ENCODE data around the gene IRF2BPL. TPM values are rescaled to one million over a fixed set of nuclear protein-coding genes. Genes with fewer than 3 reads are reported as not detected.

IRF2BPL gene
- total and polyA plus RNA-seq, 2 experiments from 2014 or later, result 4.8 to 51.0 TPM

DNA sequence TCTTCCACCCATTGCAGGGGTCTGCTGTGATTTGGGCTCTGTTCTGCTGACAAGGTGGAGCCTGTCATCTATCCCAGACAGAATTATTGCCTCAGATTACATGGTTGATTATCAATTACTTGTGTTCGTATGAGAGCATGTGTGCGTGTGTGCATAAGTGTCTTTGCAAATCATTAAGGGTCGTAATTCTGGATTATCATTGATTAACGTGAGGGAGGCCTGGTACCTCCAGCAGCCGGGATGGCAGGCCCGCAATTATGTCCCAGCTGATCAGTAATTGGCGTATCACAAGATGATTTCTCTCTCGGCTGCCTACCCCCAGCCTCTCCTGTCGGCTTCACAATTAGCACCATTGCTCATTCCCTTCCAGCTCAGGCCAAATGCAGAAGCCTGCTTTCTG, 29.6 kb upstream of the IRF2BPL start:
- H3K27ac ChIP-seq, result no peak overlapping the region
- H3K4me3 ChIP-seq, result no peak overlapping the region
- H3K27me3 ChIP-seq (replicated peaks; ENCODE audit: insufficient read depth), result no peaks in the 10 kb centered on the region
- in situ Hi-C loops (cut with MboI), result no loop called here
- DNase-seq, result no peak
- no peaks in the 10 kb centered on the region for H3K79me2 ChIP-seq (ENCODE audit: insufficient read depth)
- TF ChIP-seq EZH2 (IDR thresholded peaks at IDR 0.05; ENCODE audit: insufficient read depth, poor library complexity, severe bottlenecking), result no peak
- TF ChIP-seq EZH2phosphoT487 (IDR thresholded peaks at IDR 0.05; ENCODE audit: insufficient read depth, low read depth), result no peak
- H3K4me2 ChIP-seq (ENCODE audit: unreplicated experiment), result no peak overlapping the region
- H2AFZ ChIP-seq, result no peak overlapping the region
- no peaks in the 10 kb centered on the region for H3F3A ChIP-seq (ENCODE audit: insufficient read depth)
- 97 to 98% methylated on average over 9 of the region's 9 CpGs for WGBS, 2 experiments (ENCODE audit: low coverage in 1 of 2, low lambda C conversion rate in 2 of 2, missing lambda C conversion rate in 2 of 2)
- H3K9me3 ChIP-seq (ENCODE audit: low read depth), result no peaks in the 10 kb centered on the region
- H3K4me1 ChIP-seq (ENCODE audit: insufficient read depth), result peaks cover 5% of the 10 kb centered on the region
- no peaks in the 10 kb centered on the region for H3K36me3 ChIP-seq (ENCODE audit: low read depth)
- H3K9me2 ChIP-seq (ENCODE audit: insufficient read depth), result no peaks in the 10 kb centered on the region
- H3K9ac ChIP-seq, result no peak overlapping the region
- H4K20me1 ChIP-seq (ENCODE audit: insufficient read depth), result no peaks in the 10 kb centered on the region

DNA sequence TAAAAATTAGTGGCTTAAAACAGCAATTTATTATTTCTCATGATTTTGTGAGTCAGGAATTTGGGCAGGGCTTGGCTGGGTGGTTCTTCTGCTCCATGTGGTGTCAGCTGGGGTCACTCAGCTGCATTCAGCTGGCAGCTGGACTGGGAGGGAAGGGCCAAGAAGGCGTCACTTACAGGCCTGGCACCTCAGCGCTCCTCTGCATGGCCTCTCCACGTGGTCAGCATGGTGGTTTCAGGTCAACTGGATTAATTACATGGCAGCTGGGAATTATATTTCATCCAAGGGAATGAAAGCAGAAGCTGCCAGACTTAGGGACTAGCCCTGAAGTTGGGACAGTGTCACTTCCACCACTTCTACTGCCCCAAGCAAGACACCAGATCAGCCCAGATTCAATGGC, 27.5 kb upstream of the IRF2BPL start:
- Histone ChIP-seq H3K4me2 (ENCODE audit: unreplicated experiment) (no peak overlapping the region), H3K9ac (no peak overlapping the region), H3K4me3 (no peak overlapping the region), H3K27ac (no peak overlapping the region), H2AFZ (no peak overlapping the region), H4K20me1 (ENCODE audit: insufficient read depth) (no peaks in the 10 kb centered on the region), H3K9me2 (ENCODE audit: insufficient read depth) (no peaks in the 10 kb centered on the region), H3K36me3 (ENCODE audit: low read depth) (no peaks in the 10 kb centered on the region), H3K27me3 (replicated peaks; ENCODE audit: insufficient read depth) (no peaks in the 10 kb centered on the region), H3K9me3 (ENCODE audit: low read depth) (no peaks in the 10 kb centered on the region), H3K79me2 (ENCODE audit: insufficient read depth) (no peaks in the 10 kb centered on the region), H3K4me1 (ENCODE audit: insufficient read depth) (peaks cover 25% of the 10 kb centered on the region), H3F3A (ENCODE audit: insufficient read depth) (peaks cover 7% of the 10 kb centered on the region; the same call in 1 of the 2 replicates)
- TF ChIP-seq EZH2 (IDR thresholded peaks at IDR 0.05; ENCODE audit: insufficient read depth, poor library complexity, severe bottlenecking) (no peak), EZH2phosphoT487 (IDR thresholded peaks at IDR 0.05; ENCODE audit: insufficient read depth, low read depth) (no peak)
- in situ Hi-C loops (cut with MboI), result no loop called here
- 25 to 37% methylated on average over 3 of the region's 3 CpGs for WGBS, 2 experiments (ENCODE audit: low coverage in 1 of 2, low lambda C conversion rate in 2 of 2, missing lambda C conversion rate in 2 of 2)
- DNase-seq, result no peak

DNA sequence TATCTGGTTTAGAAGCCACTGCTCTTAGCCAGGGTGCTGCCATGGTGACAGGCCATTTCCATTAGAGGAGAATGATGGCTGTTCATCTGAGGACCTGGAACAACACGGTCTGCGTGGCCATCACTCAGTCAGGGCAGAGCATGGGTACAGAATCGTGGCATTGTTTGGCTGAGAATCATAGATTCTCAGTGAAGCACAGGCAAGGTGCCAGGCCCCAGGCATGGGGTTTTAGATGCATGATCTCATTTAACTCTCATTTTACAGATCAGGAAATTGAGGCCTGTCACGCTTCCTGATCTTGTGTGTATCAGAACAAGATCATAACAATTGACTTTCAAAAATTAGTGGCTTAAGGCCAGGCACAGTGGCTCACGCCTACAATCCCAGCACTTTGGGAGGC, 26.8 kb upstream of the IRF2BPL start:
- Histone ChIP-seq H3K4me1 (ENCODE audit: insufficient read depth) (peaks cover 29% of the 10 kb centered on the region), H3K36me3 (ENCODE audit: low read depth) (no peaks in the 10 kb centered on the region), H3K79me2 (ENCODE audit: insufficient read depth) (no peaks in the 10 kb centered on the region), H3K27me3 (replicated peaks; ENCODE audit: insufficient read depth) (no peaks in the 10 kb centered on the region), H3K9me2 (ENCODE audit: insufficient read depth) (no peaks in the 10 kb centered on the region), H3K4me3 (no peak overlapping the region), H3K4me2 (ENCODE audit: unreplicated experiment) (no peak overlapping the region), H3K27ac (no peak overlapping the region), H2AFZ (no peak overlapping the region), H3K9ac (no peak overlapping the region), H3K9me3 (ENCODE audit: low read depth) (no peaks in the 10 kb centered on the region), H4K20me1 (ENCODE audit: insufficient read depth) (no peaks in the 10 kb centered on the region), H3F3A (ENCODE audit: insufficient read depth) (peaks cover 7% of the 10 kb centered on the region; the same call in 1 of the 2 replicates)
- DNase-seq, result no peak
- TF ChIP-seq EZH2 (IDR thresholded peaks at IDR 0.05; ENCODE audit: insufficient read depth, poor library complexity, severe bottlenecking) (no peak), EZH2phosphoT487 (IDR thresholded peaks at IDR 0.05; ENCODE audit: insufficient read depth, low read depth) (no peak)
- 90 to 96% methylated on average over 5 of the region's 5 CpGs for WGBS, 2 experiments (ENCODE audit: low coverage in 1 of 2, low lambda C conversion rate in 2 of 2, missing lambda C conversion rate in 2 of 2)
- in situ Hi-C loops (cut with MboI), result no loop called here

DNA sequence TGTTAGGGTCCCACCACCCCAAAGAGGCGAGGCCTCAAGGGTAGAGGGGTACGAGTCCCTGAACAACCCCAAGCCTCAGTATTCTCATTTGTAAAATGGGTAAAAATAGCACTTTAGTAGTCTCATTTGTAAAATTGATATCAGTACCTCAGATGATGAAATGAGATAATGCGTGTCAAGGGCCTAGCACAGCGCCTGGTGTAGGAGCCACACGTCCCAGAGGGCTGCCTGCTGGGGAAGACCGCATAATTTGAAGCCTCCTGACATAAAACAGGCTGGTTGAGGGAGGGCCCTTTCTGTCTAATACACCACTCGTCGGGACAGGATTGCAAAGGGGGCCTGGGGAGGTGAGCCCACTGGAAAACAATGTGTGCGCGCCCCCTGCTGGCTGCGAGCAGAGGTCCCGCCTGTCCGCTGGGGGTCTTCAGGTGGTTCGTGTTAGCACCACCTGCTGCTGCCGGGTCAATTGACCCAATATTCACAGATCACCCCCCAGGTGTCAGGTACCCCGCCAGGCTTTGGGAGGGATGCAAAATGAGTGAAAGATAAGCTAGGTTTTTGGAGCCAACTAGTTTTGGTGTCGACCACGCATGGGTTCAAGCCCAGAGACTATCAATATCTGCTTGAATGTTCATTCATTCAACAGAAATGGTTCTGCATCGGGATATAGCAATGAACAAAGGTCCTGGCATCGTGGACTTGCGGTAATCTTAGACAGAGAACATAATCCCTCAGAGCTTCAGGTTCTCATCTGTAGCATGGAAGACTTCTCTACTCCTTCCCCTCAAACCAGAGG, 24.7 kb upstream of the IRF2BPL start:
- Histone ChIP-seq H3K36me3 (ENCODE audit: low read depth) (no peaks in the 10 kb centered on the region), H4K20me1 (ENCODE audit: insufficient read depth) (no peaks in the 10 kb centered on the region), H3K9me2 (ENCODE audit: insufficient read depth) (no peaks in the 10 kb centered on the region), H2AFZ (no peak overlapping the region), H3K27ac (no peak overlapping the region), H3K4me3 (no peak overlapping the region), H3K4me1 (ENCODE audit: insufficient read depth) (peaks cover 24% of the 10 kb centered on the region), H3K9ac (peak overlapping the region; percentile 17; the same call in 1 of the 2 replicates), H3K79me2 (ENCODE audit: insufficient read depth) (no peaks in the 10 kb centered on the region), H3K9me3 (ENCODE audit: low read depth) (no peaks in the 10 kb centered on the region), H3F3A (ENCODE audit: insufficient read depth) (peaks cover 7% of the 10 kb centered on the region; the same call in 1 of the 2 replicates), H3K4me2 (ENCODE audit: unreplicated experiment) (no peak overlapping the region), H3K27me3 (replicated peaks; ENCODE audit: insufficient read depth) (no peaks in the 10 kb centered on the region)
- peak; percentile 73 for DNase-seq
- in situ Hi-C loops (cut with MboI), result no loop called here
- WGBS, 2 experiments (ENCODE audit: low coverage in 1 of 2, low lambda C conversion rate in 2 of 2, missing lambda C conversion rate in 2 of 2), result 33 to 34% methylated on average over 21 of the region's 21 CpGs
- no peak for TF ChIP-seq EZH2 (IDR thresholded peaks at IDR 0.05; ENCODE audit: insufficient read depth, poor library complexity, severe bottlenecking)
- TF ChIP-seq EZH2phosphoT487 (IDR thresholded peaks at IDR 0.05; ENCODE audit: insufficient read depth, low read depth), result no peak

Measured in GM23248 (cell line).